B cell (primary cell): ENCODE measurements around the gene PACRG. TPM values are rescaled to one million over a fixed set of nuclear protein-coding genes. Genes with fewer than 3 reads are reported as not detected.

Experiments
- ATAC-seq: fragments of 200-7000 bp; cut with Tn5 transposase; one replicate; pipeline ENCODE4 v1.10.0; 2021; ENCODE audit warnings: low read depth, mild to moderate bottlenecking, moderate number of reproducible peaks, moderate library complexity
- CTCF ChIA-PET: fragments of 350-600 bp; sonication (Branson Sonifier 250); formaldehyde crosslinking; loops from one replicate; lab custom pipeline; 2021; ENCODE audit warnings: antibody characterized with exemption, inconsistent platforms; lab: Charles Lee
- POLR2A ChIA-PET: fragments of 350-600 bp; sonication (Branson Sonifier 250); formaldehyde crosslinking; loops from one replicate; lab custom pipeline; 2021; ENCODE audit warnings: antibody characterized with exemption; lab: Charles Lee
- DNase-seq: peaks from one replicate; pipeline ENCODE4 v3.0.0; 2013
- H2AFZ ChIP-seq: 2 replicates; pipeline ENCODE4 v1.6.1; 2012; ENCODE audit warnings: mild to moderate bottlenecking, low read depth, low read length; ENCODE audit not compliant: insufficient read depth, poor library complexity, severe bottlenecking
- H3K27ac ChIP-seq, 2 donors: 1 replicate in 1 of 2; 2 replicates in 1 of 2; pipeline ENCODE4 v1.5.1; 2012 to 2013; ENCODE audit warnings: low read length in 2 of 2, mild to moderate bottlenecking in 2 of 2, moderate library complexity in 1 of 2
- H3K27me3 ChIP-seq, 4 experiments: fragments of 200-600 bp in 1 of 4; sonication (generic) in 1 of 4; replicated peaks in 1 of 4; 1 replicate in 2 of 4; 2 replicates in 2 of 4; pipeline versions ENCODE4 v1.6.1 to v1.7.0; 2013 to 2016; ENCODE audit warnings: low read length in 3 of 4, mild to moderate bottlenecking in 2 of 4, mixed read lengths in 1 of 4, moderate library complexity in 1 of 4; ENCODE audit not compliant: insufficient read depth in 4 of 4, control insufficient read depth in 3 of 4; ENCODE audit errors: control extremely low read depth in 1 of 4
- H3K36me3 ChIP-seq, 2 experiments: replicated peaks in 1 of 2; 1 replicate in 1 of 2; 2 replicates in 1 of 2; pipeline versions ENCODE4 v1.6.1 to v1.7.1; 2013; ENCODE audit warnings: low read length in 1 of 2; ENCODE audit not compliant: insufficient read depth in 2 of 2, control insufficient read depth in 1 of 2; ENCODE audit errors: control extremely low read depth in 1 of 2, extremely low read depth in 1 of 2
- H3K4me1 ChIP-seq, 2 donors: fragments of 200-600 bp in 1 of 2; sonication (generic) in 1 of 2; 1 replicate in 1 of 2; 2 replicates in 1 of 2; pipeline versions ENCODE4 v1.5.1 to v1.6.1; 2013 to 2017; ENCODE audit warnings: low read length in 2 of 2; ENCODE audit not compliant: control insufficient read depth in 2 of 2, insufficient read depth in 2 of 2
- H3K4me2 ChIP-seq: replicated peaks from 2 replicates; pipeline ENCODE3; 2012; ENCODE audit warnings: mild to moderate bottlenecking, low read depth, low read length; ENCODE audit not compliant: poor library complexity, severe bottlenecking
- H3K4me3 ChIP-seq, 5 experiments: fragments of 200-600 bp in 1 of 5; sonication (generic) in 1 of 5; 1 replicate in 3 of 5; 2 replicates in 2 of 5; pipeline versions ENCODE4 v1.5.1 to v1.7.0; 2011 to 2016; ENCODE audit warnings: low read length in 4 of 5, mild to moderate bottlenecking in 4 of 5, low read depth in 2 of 5, control low read depth in 1 of 5, moderate library complexity in 1 of 5; ENCODE audit not compliant: insufficient read depth in 1 of 5; ENCODE audit errors: control extremely low read depth in 1 of 5, extremely low read depth in 1 of 5
- H3K79me2 ChIP-seq: fragments of 200-600 bp; sonication (generic); one replicate; pipeline ENCODE4 v1.6.0; 2016; ENCODE audit warnings: low read length; ENCODE audit not compliant: control insufficient read depth, insufficient read depth
- H3K9ac ChIP-seq: fragments of 200-600 bp; sonication (generic); 2 replicates; pipeline ENCODE4 v1.6.1; 2017; ENCODE audit warnings: mild to moderate bottlenecking, low read length, moderate library complexity
- H3K9me3 ChIP-seq, 3 donors: one replicate each; pipeline versions ENCODE4 v1.6.1 to v1.7.1; 2013; ENCODE audit warnings: low read length in 2 of 3; ENCODE audit not compliant: control insufficient read depth in 2 of 3, insufficient read depth in 1 of 3; ENCODE audit errors: control extremely low read depth in 1 of 3
- H4K20me1 ChIP-seq: 2 replicates; pipeline ENCODE4 v1.6.0; 2012; ENCODE audit warnings: mild to moderate bottlenecking, low read length; ENCODE audit not compliant: insufficient read depth, control insufficient read depth, poor library complexity, severe bottlenecking
- H3K27ac Mint-ChIP-seq: one replicate; pipeline ENCODE4 v1.8.0; 2021; ENCODE audit warnings: mixed read lengths
- H3K27me3 Mint-ChIP-seq: one replicate; pipeline ENCODE4 v1.8.0; 2021; ENCODE audit warnings: mixed read lengths
- H3K4me1 Mint-ChIP-seq: one replicate; pipeline ENCODE4 v1.8.0; 2021; ENCODE audit warnings: mixed read lengths
- H3K4me3 Mint-ChIP-seq: one replicate; pipeline ENCODE4 v1.8.0; 2021; ENCODE audit warnings: mixed read lengths
- H3K9me3 Mint-ChIP-seq: one replicate; pipeline ENCODE4 v1.8.0; 2022; ENCODE audit warnings: mixed read lengths; ENCODE audit not compliant: insufficient read depth
- CTCF ChIP-seq: fragments of 200-600 bp; IDR thresholded peaks from one replicate; pipeline ENCODE4 v1.8.0; 2022; ENCODE audit warnings: antibody characterized with exemption, mild to moderate bottlenecking
- EZH2 ChIP-seq: IDR thresholded peaks from 2 replicates; pipeline ENCODE4 v1.6.1; 2012; ENCODE audit warnings: borderline replicate concordance, low read depth, mild to moderate bottlenecking, moderate library complexity, low read length; ENCODE audit not compliant: insufficient read depth, poor library complexity, severe bottlenecking
- WGBS: methylation state at CpG from one replicate; pipeline ENCODE4 v1.1.5; 2013; ENCODE audit warnings: missing lambda C conversion rate; ENCODE audit not compliant: insufficient coverage; 5-methylcytosine and 5-hydroxymethylcytosine counted together
- intact Hi-C: fragments of 100-400 bp; cut with micrococcal nuclease; formaldehyde crosslinking; loops from one replicate; pipeline ENCODE4 v1.10.0; 2022
- polyA plus RNA-seq: library from polyadenylated mRNA; depleted of rRNA; stranded (reverse); fragments of >200 nt; gene quantifications from 2 replicates; pipeline ENCODE4 v1.2.3, GENCODE V29; 2012
- small RNA-seq: library from RNA; depleted of rRNA; stranded (forward); fragments of <200 nt; gene quantifications from one replicate; pipeline ENCODE3, GENCODE V24; 2012; ENCODE audit warnings: low replicate concordance, low read depth; ENCODE audit not compliant: insufficient read length
- total RNA-seq, 2 donors: library from RNA; stranded (reverse); fragments of 120-200 nt in 1 of 2; gene quantifications; 1 replicate in 1 of 2; 2 replicates in 1 of 2; pipeline versions ENCODE4 v1.2.3 to v1.2.4, GENCODE V29; 2013 to 2022

Gene PACRG
- total and polyA plus RNA-seq, 2 donors (not counting 1 experiment from before 2014, with no cell fraction given): not detected

GRCh38 chr6:163364641-163365040 is 636.9 kb downstream of the PACRG start:
- ATAC-seq (no peak), DNase-seq (no peak)
- Mint-ChIP-seq H3K27me3 (peaks cover 6% of the 10 kb centered on the region), H3K4me1 (no peaks in the 10 kb centered on the region), H3K9me3 (no peaks in the 10 kb centered on the region), H3K4me3 (no peak overlapping the region), H3K27ac (no peak overlapping the region)
- Histone ChIP-seq H3K36me3 (no peaks in the 10 kb centered on the region), H3K4me3 (no peak overlapping the region), H3K79me2 (no peaks in the 10 kb centered on the region), H3K9me3 (no peaks in the 10 kb centered on the region), H3K27ac (no peak overlapping the region), H4K20me1 (no peaks in the 10 kb centered on the region), H3K9ac (no peak overlapping the region), H3K4me1 (no peaks in the 10 kb centered on the region), H3K4me2 (no peak overlapping the region), H2AFZ (no peak overlapping the region), H3K27me3 (peaks cover 0 to 4% (median 0%) of the 10 kb centered on the region in 4 experiments)
- intact Hi-C loops: no loop called here
- TF ChIP-seq CTCF (no peak), EZH2 (no peak)
- WGBS: 95% methylated on average over 13 of the region's 13 CpGs
- ChIA-PET CTCF (no interaction called here), POLR2A (no interaction called here)

Small RNAs within 50 kb of the gene (small RNA-seq; reads per million reads assigned to genes)
- gene AL031121.1: not detected
- not detected for gene AL590286.1

Other genes starting within 250 kb of the PACRG start
- 6.2 and 6.7 TPM in 2 replicates for gene PRKN, start 208 bp upstream of the PACRG start, total RNA-seq
- gene PRKN, start 208 bp upstream of the PACRG start, polyA plus RNA-seq: 0.94 and 1.6 TPM in 2 replicates